ENCODE results near the gene SCPEP1. TPM values are rescaled to one million over a fixed set of nuclear protein-coding genes. Genes with fewer than 3 reads are reported as not detected.

The SCPEP1 gene
- total RNA-seq, 2 experiments from 2014 or later, result 22.1 to 25.5 TPM

- ATAC-seq (ENCODE audit: poor library complexity) (no peak), DNase-seq (peak in 1 of 14 experiments; percentile 16)
- H3K4me3 Mint-ChIP-seq, result no peak overlapping the region
- no peak overlapping the region for H3K27ac Mint-ChIP-seq
- H3K9me3 ChIP-seq (ENCODE audit: control insufficient read depth in 1 of 2, insufficient read depth in 1 of 2, low read length in 2 of 2), result no peaks in the 10 kb centered on the region
- peaks cover 2% of the 10 kb centered on the region for H3K9me3 Mint-ChIP-seq
- H3K4me1 ChIP-seq (ENCODE audit: insufficient read depth, low read length), result no peaks in the 10 kb centered on the region
- POLR2A ChIA-PET, result no interaction called here
- peaks cover 30% of the 10 kb centered on the region for H3K36me3 ChIP-seq (ENCODE audit: insufficient read depth, low read length)
- no peaks in the 10 kb centered on the region for H3K4me1 Mint-ChIP-seq (ENCODE audit: low read depth)
- peaks cover 61% of the 10 kb centered on the region for H3K36me3 Mint-ChIP-seq (ENCODE audit: low read depth)
- H3K4me3 ChIP-seq (ENCODE audit: low read length), result no peak overlapping the region
- no peak for TF ChIP-seq CTCF (IDR thresholded peaks at IDR 0.05)
- no peak overlapping the region for H3K27ac ChIP-seq (ENCODE audit: low read depth in 1 of 2, low read length in 2 of 2)
- no peaks in the 10 kb centered on the region for H3K27me3 Mint-ChIP-seq
- intact Hi-C loops (cut with DNase I, micrococcal nuclease), result no loop called here
- CTCF ChIA-PET, result no interaction called here
- no peaks in the 10 kb centered on the region for H3K27me3 ChIP-seq (ENCODE audit: control insufficient read depth in 1 of 2, insufficient read depth in 2 of 2, low read length in 2 of 2)
Measured at GRCh38 chr17:56934280-56934679, 43.7 kb upstream of the SCPEP1 start.

DNA sequence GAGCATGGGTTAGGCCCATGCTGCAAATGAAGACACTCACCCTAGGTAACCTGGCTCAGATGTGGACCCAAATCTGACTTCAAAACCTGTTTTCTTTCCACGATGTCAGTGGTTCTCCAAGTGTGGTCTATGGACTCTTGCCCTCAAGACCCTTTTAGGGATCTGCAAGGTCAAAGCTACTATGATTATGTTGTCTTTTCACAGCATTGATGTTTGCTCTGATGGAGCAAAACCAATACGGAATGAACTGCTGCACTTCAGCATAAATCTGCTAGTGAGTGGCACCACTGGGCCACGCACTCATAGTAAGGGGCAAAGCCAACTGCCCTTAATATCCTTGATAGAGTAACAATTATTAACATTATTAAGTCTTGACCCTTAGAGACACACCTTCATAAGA lies 42.5 kb upstream of the SCPEP1 start:
- DNase-seq (no peak), ATAC-seq (ENCODE audit: poor library complexity) (no peak)
- Histone ChIP-seq H3K36me3 (ENCODE audit: insufficient read depth, low read length) (peaks cover 30% of the 10 kb centered on the region), H3K27ac (ENCODE audit: low read depth in 1 of 2, low read length in 2 of 2) (no peak overlapping the region), H3K27me3 (ENCODE audit: control insufficient read depth in 1 of 2, insufficient read depth in 2 of 2, low read length in 2 of 2) (no peaks in the 10 kb centered on the region), H3K4me3 (ENCODE audit: low read length) (no peak overlapping the region), H3K9me3 (ENCODE audit: control insufficient read depth in 1 of 2, insufficient read depth in 1 of 2, low read length in 2 of 2) (no peaks in the 10 kb centered on the region), H3K4me1 (ENCODE audit: insufficient read depth, low read length) (no peaks in the 10 kb centered on the region)
- H3K27me3 Mint-ChIP-seq, result no peaks in the 10 kb centered on the region
- no peaks in the 10 kb centered on the region for H3K9me3 Mint-ChIP-seq
- no peak for TF ChIP-seq CTCF (IDR thresholded peaks at IDR 0.05)
- ChIA-PET CTCF (no interaction called here), POLR2A (no interaction called here)
- no peak overlapping the region for H3K4me3 Mint-ChIP-seq
- no peak overlapping the region for H3K27ac Mint-ChIP-seq
- H3K4me1 Mint-ChIP-seq (ENCODE audit: low read depth), result no peaks in the 10 kb centered on the region
- intact Hi-C loops (cut with DNase I, micrococcal nuclease), result no loop called here
- peaks cover 67% of the 10 kb centered on the region for H3K36me3 Mint-ChIP-seq (ENCODE audit: low read depth)

DNA sequence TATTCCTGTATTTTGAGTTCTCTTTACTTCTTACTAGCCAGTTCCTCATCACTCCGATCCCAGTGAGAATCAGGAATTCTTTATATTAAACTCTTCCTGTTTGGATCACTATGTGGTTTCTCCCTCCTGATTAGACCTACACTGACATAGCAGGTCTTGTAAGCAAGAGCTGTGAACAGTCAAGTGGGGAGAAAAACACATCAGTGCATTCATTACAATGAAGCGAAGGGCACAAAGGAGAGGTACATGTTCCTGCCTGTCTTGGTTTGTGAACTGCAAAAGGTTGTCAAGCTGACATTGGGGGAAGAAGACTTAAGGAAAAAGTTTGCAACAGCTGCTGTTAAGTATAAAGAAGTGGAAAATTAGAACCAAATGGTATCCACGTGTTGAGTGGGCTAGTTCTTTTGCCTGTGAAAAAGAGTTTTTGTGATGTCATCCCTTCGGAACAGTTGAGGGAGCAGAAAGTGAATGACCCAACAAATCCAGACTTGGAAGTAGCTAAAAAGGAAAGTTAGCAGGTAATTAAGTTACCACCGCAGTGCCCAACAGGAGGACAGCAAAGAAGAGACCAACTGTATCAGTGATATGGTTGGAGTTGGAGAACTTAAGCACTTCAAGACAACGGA lies 41.1 kb upstream of the SCPEP1 start:
- H3K36me3 ChIP-seq (ENCODE audit: insufficient read depth, low read length), result peaks cover 36% of the 10 kb centered on the region
- POLR2A ChIA-PET, result no interaction called here
- peaks cover 70% of the 10 kb centered on the region for H3K36me3 Mint-ChIP-seq (ENCODE audit: low read depth)

More for the DNA sequence above, 41.1 kb upstream of the SCPEP1 start:
- Mint-ChIP-seq H3K27ac (no peak overlapping the region), H3K4me1 (ENCODE audit: low read depth) (no peaks in the 10 kb centered on the region), H3K4me3 (no peak overlapping the region), H3K9me3 (no peaks in the 10 kb centered on the region), H3K27me3 (no peaks in the 10 kb centered on the region)
- DNase-seq (no peak), ATAC-seq (ENCODE audit: poor library complexity) (no peak)
- H3K4me1 ChIP-seq (ENCODE audit: insufficient read depth, low read length), result no peaks in the 10 kb centered on the region
- no peaks in the 10 kb centered on the region for H3K27me3 ChIP-seq (ENCODE audit: control insufficient read depth in 1 of 2, insufficient read depth in 2 of 2, low read length in 2 of 2)
- CTCF ChIA-PET, result no interaction called here
- no peak overlapping the region for H3K4me3 ChIP-seq (ENCODE audit: low read length)
- no peaks in the 10 kb centered on the region for H3K9me3 ChIP-seq (ENCODE audit: control insufficient read depth in 1 of 2, insufficient read depth in 1 of 2, low read length in 2 of 2)
- H3K27ac ChIP-seq (ENCODE audit: low read depth in 1 of 2, low read length in 2 of 2), result no peak overlapping the region
- intact Hi-C loops (cut with DNase I, micrococcal nuclease), result no loop called here
- no peak for TF ChIP-seq CTCF (IDR thresholded peaks at IDR 0.05)
